A673 (cell line): ENCODE measurements around the gene NPIPB2. TPM values are rescaled to one million over a fixed set of nuclear protein-coding genes. Genes with fewer than 3 reads are reported as not detected.

ENCODE experiments used
- BruUV-seq: library from RNA; stranded (reverse); fragments of 400-500 nt; replicated peaks from 2 replicates; lab custom pipeline; 2021; lab: Mats Ljungman, UMichigan
- CTCF ChIA-PET: fragments of 300-600 bp; sonication (Branson Sonifier 250); formaldehyde crosslinking; loops from one replicate; lab custom pipeline; 2022; ENCODE audit warnings: antibody characterized with exemption; lab: Charles Lee
- POLR2A ChIA-PET: fragments of 300-600 bp; sonication (Branson Sonifier 250); formaldehyde crosslinking; loops from one replicate; lab custom pipeline; 2022; ENCODE audit warnings: antibody characterized with exemption; ENCODE audit not compliant: low non-redundant PET; lab: Charles Lee
- DNase-seq: peaks from one replicate; pipeline ENCODE4 v3.0.0-alpha.2; 2015; ENCODE audit warnings: low spot score
- H3K27ac ChIP-seq: fragments of 200-600 bp; sonication (generic); 2 replicates; pipeline ENCODE4 v1.5.1; 2016; ENCODE audit warnings: mixed run types, low read depth, mild to moderate bottlenecking, mixed read lengths, antibody characterized with exemption, low read length; ENCODE audit not compliant: poor library complexity, severe bottlenecking
- H3K27me3 ChIP-seq: fragments of 200-600 bp; sonication (generic); replicated peaks from 2 replicates; pipeline ENCODE4 v1.6.1; 2017; ENCODE audit warnings: mixed run types, low read depth, mild to moderate bottlenecking, mixed read lengths, antibody characterized with exemption, low read length; ENCODE audit not compliant: insufficient read depth, poor library complexity
- H3K36me3 ChIP-seq: fragments of 200-600 bp; sonication (generic); 2 replicates; pipeline ENCODE4 v1.6.1; 2016; ENCODE audit warnings: mixed run types, mild to moderate bottlenecking, mixed read lengths, antibody characterized with exemption, low read length; ENCODE audit not compliant: insufficient read depth, poor library complexity, severe bottlenecking
- H3K4me1 ChIP-seq: fragments of 200-600 bp; sonication (generic); 2 replicates; pipeline ENCODE4 v1.6.1; 2017; ENCODE audit warnings: mixed run types, mild to moderate bottlenecking, mixed read lengths, antibody characterized with exemption, low read length; ENCODE audit not compliant: insufficient read depth, poor library complexity, severe bottlenecking
- H3K4me3 ChIP-seq: fragments of 200-600 bp; sonication (generic); 2 replicates; pipeline ENCODE4 v1.5.1; 2016; ENCODE audit warnings: low read depth, mixed run types, mild to moderate bottlenecking, mixed read lengths, low read length; ENCODE audit not compliant: poor library complexity, severe bottlenecking
- H3K9me3 ChIP-seq: fragments of 200-600 bp; sonication (generic); 2 replicates; pipeline ENCODE4 v1.6.1; 2016; ENCODE audit warnings: mixed run types, low read depth, mild to moderate bottlenecking, mixed read lengths, antibody characterized with exemption, low read length; ENCODE audit not compliant: poor library complexity, severe bottlenecking
- CTCF ChIP-seq: fragments of 300-800, 200-600 bp; sonication (generic); conservative IDR thresholded peaks from 2 replicates; pipeline ENCODE4 v1.5.1; 2017; ENCODE audit warnings: low read depth, mild to moderate bottlenecking, antibody characterized with exemption, low read length, moderate library complexity, mixed read lengths
- EZH2 ChIP-seq: fragments of 200-600 bp; sonication (generic); IDR thresholded peaks from 2 replicates; pipeline ENCODE4 v1.6.1; 2017; ENCODE audit warnings: borderline replicate concordance, low read depth, mild to moderate bottlenecking, mixed read lengths, antibody characterized with exemption, low read length; ENCODE audit not compliant: poor library complexity, severe bottlenecking
- intact Hi-C: fragments of 100-400 bp; cut with micrococcal nuclease; formaldehyde crosslinking; loops from one replicate; pipeline ENCODE4 v1.10.0; 2022; ENCODE audit not compliant: unreplicated experiment
- total RNA-seq: library from RNA; stranded (reverse); gene quantifications from 2 replicates; pipeline ENCODE4 v1.2.3, GENCODE V29; 2021

Gene NPIPB2
- total RNA-seq, 1 experiment from 2014 or later = 9.6 TPM

GRCh38 chr16:11886881-11887280, 55.0 kb downstream of the NPIPB2 start:
- ChIA-PET CTCF (no interaction called here), POLR2A (no interaction called here)
- TF ChIP-seq CTCF (no peak), EZH2 (no peak)
- DNase-seq = no peak
- BruUV-seq = no TSS peak
- no peak overlapping the region for H3K27ac ChIP-seq
- peaks cover 77% of the 10 kb centered on the region for H3K36me3 ChIP-seq
- H3K27me3 ChIP-seq = no peaks in the 10 kb centered on the region
- H3K4me1 ChIP-seq = peaks cover 6% of the 10 kb centered on the region
- no peaks in the 10 kb centered on the region for H3K9me3 ChIP-seq
- intact Hi-C loops = no loop called here
- H3K4me3 ChIP-seq = no peak overlapping the region

GRCh38 chr16:11884035-11884434, 57.8 kb downstream of the NPIPB2 start:
- Histone ChIP-seq H3K27me3 (no peaks in the 10 kb centered on the region), H3K27ac (no peak overlapping the region), H3K4me3 (no peak overlapping the region), H3K9me3 (no peaks in the 10 kb centered on the region), H3K4me1 (no peaks in the 10 kb centered on the region), H3K36me3 (peaks cover 83% of the 10 kb centered on the region)
- TF ChIP-seq EZH2 = no peak
- TF ChIP-seq CTCF = no peak
- DNase-seq = no peak
- ChIA-PET POLR2A (no interaction called here), CTCF (no interaction called here)
- intact Hi-C loops = no loop called here
- no TSS peak for BruUV-seq

- ChIA-PET POLR2A (no interaction called here), CTCF (no interaction called here)
- no peak for DNase-seq
- Histone ChIP-seq H3K36me3 (peaks cover 74% of the 10 kb centered on the region), H3K9me3 (no peaks in the 10 kb centered on the region), H3K4me3 (no peak overlapping the region), H3K27ac (no peak overlapping the region), H3K4me1 (no peaks in the 10 kb centered on the region), H3K27me3 (no peaks in the 10 kb centered on the region)
- BruUV-seq = no TSS peak
- intact Hi-C loops = no loop called here
- TF ChIP-seq CTCF = no peak
- no peak for TF ChIP-seq EZH2
Observed at GRCh38 chr16:11880007-11880406, 61.8 kb downstream of the NPIPB2 start.
